Kidney epithelial cell (primary cell): Measurements from ENCODE around the gene SEBOX. TPM values are rescaled to one million over a fixed set of nuclear protein-coding genes. Genes with fewer than 3 reads are reported as not detected.
A peak's percentile ranks its signal among the peaks of the same experiment; 100 is the strongest.

ENCODE experiments used
- DNase-seq: peaks from one replicate; pipeline ENCODE4 v3.0.0-alpha.2; 2010; ENCODE audit warnings: low read depth
- H3K27me3 ChIP-seq: 2 replicates; pipeline ENCODE4 v1.6.0; 2011; ENCODE audit warnings: low read length; ENCODE audit not compliant: control insufficient read depth, insufficient read depth
- H3K36me3 ChIP-seq: 2 replicates; pipeline ENCODE4 v1.5.1; 2011; ENCODE audit warnings: low read length; ENCODE audit not compliant: control insufficient read depth, insufficient read depth
- H3K4me3 ChIP-seq: 2 replicates; pipeline ENCODE4 v1.5.1; 2011; ENCODE audit warnings: low read depth, mild to moderate bottlenecking, control low read depth, low read length
- CTCF ChIP-seq: IDR thresholded peaks from 2 replicates; pipeline ENCODE4 v1.5.1; 2011; ENCODE audit warnings: mild to moderate bottlenecking, moderate library complexity, low read length, control low read depth, inconsistent platforms; ENCODE audit not compliant: insufficient read depth, poor library complexity, severe bottlenecking
- total RNA-seq: library from RNA; depleted of rRNA; stranded (reverse); fragments of >200 nt; gene quantifications from 2 replicates; pipeline ENCODE4 v1.2.3, GENCODE V29; 2015

SEBOX gene
- total RNA-seq, 1 donor from 2014 or later: not detected

- H3K4me3 ChIP-seq: no peak overlapping the region
- no peak for DNase-seq
- TF ChIP-seq CTCF: no peak
- H3K27me3 ChIP-seq: no peaks in the 10 kb centered on the region
- H3K36me3 ChIP-seq: peaks cover 1% of the 10 kb centered on the region
Observed at GRCh38 chr17:28363776-28364650, 986 bp downstream of the SEBOX start.

- no peak for DNase-seq
- no peak for TF ChIP-seq CTCF
- peaks cover 1% of the 10 kb centered on the region for H3K36me3 ChIP-seq
- no peak overlapping the region for H3K4me3 ChIP-seq
- H3K27me3 ChIP-seq: no peaks in the 10 kb centered on the region
Observed at GRCh38 chr17:28363186-28363585, 1.8 kb downstream of the SEBOX start.

GRCh38 chr17:28357901-28358197, 7.2 kb downstream of the SEBOX start:
- Histone ChIP-seq H3K4me3 (peak overlapping the region; percentile 98), H3K36me3 (peaks cover 1% of the 10 kb centered on the region), H3K27me3 (no peaks in the 10 kb centered on the region)
- no peak for DNase-seq
- no peak for TF ChIP-seq CTCF

GRCh38 chr17:28357061-28357900, 7.7 kb downstream of the SEBOX start, which contains the start of gene POLDIP2:
Gene POLDIP2 (minus strand): TSS chr17:28357527. CDS start chr17:28357448, 79 bp downstream.
- Histone ChIP-seq H3K27me3 (no peaks in the 10 kb centered on the region), H3K36me3 (no peaks in the 10 kb centered on the region), H3K4me3 (peak within 1 kb of the TSS; percentile 98)
- no peak for TF ChIP-seq CTCF
- DNase-seq: peak; percentile 71

DNA sequence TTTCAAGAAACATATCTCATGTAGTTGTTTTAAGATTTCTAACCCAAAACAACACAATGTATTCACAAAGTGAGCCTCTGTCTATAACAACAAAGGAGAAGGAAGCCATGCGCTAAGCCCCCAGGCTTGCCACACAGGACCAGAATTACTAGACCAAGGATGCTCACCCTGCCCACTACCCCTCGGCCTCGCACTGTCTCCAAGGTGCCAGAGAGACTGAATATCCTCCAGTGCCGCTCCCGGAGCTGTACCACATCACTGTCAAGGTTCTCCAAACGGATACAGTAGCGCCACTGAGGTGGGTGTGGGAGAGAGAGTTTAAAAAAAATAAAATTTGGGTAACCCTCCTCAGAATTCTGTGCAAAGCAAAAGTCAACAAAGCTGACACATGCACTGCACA, 14.7 kb downstream of the SEBOX start:
- no peak for TF ChIP-seq CTCF
- DNase-seq: no peak
- H3K36me3 ChIP-seq: peaks cover 6% of the 10 kb centered on the region
- H3K4me3 ChIP-seq: no peak overlapping the region
- no peaks in the 10 kb centered on the region for H3K27me3 ChIP-seq
